Islet of Langerhans (tissue), 1 donor: ENCODE measurements around the gene PTBP1.
"Not testable (repeated sequence)": the region's sequence is repeated elsewhere in the genome, so short reads cannot be mapped to it uniquely, and the experiment has no call there.

Source experiments
- FAIRE-seq: peaks from one replicate; lab custom pipeline; 2011; peaks lifted over from hg19 to GRCh38; lab: Jason Lieb, UNC

The PTBP1 gene

DNA sequence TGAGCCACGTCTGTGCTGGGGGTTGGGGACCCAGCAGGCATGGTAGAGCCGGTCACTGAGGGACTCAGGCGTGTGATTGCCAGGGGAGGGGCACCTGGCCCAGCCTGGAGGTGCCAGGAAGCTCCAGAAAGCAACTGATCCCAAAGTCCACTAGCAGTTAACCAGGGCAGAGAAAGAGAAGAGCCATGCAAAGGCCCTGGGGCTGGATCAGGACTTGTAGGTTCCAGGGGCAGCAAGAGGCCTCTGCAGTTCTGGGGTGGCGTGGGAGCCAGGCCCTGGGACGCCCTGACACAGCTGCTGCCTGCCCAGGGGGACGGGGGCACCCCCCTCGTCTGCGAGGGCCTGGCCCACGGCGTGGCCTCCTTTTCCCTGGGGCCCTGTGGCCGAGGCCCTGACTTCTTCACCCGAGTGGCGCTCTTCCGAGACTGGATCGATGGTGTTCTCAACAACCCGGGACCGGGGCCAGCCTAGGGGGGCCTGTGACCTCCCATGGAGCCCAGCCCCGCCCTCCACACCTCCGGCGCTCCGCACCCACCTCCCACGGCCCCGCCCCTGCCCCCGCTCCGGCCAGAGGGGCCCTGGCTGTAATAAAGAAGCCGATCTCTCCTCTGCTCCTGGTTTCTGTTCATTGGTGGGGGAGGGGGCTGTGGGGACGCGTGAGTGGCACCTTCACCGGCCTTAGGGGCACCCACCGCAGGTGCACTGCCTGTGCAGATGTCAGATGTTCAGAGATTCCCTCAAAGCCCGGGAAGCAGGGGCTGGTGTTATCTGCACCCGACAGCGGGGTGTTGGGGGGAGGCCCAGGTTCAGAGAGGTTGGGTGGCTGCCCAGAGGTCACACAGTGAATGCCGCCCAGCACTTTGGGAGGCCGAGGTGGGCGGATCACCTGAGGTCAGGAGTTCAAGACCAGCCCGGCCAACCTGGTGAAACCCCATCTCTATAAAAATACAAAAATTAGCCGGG is 34.4 kb downstream of the PTBP1 start:
- no peak for FAIRE-seq

DNA sequence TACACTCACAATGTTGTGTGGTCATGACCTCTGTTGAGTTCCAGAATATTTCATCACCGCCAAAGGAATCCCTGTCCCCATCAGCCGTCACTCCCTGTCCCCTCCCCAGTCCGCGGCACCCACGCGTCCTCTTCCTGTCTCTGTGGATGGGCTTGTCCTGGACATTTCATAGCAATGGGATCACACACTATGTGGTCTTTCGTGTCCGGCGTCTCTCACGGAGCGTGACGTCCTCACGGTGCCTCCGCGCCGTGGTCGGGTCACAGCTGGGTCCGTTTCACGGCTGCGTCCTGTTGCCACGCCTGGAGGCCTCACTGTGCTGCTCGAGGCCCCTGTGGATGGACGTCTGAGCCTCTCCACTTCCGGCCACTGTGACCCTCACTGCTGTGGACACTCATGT is 37.0 kb downstream of the PTBP1 start:
- no peak for FAIRE-seq

DNA sequence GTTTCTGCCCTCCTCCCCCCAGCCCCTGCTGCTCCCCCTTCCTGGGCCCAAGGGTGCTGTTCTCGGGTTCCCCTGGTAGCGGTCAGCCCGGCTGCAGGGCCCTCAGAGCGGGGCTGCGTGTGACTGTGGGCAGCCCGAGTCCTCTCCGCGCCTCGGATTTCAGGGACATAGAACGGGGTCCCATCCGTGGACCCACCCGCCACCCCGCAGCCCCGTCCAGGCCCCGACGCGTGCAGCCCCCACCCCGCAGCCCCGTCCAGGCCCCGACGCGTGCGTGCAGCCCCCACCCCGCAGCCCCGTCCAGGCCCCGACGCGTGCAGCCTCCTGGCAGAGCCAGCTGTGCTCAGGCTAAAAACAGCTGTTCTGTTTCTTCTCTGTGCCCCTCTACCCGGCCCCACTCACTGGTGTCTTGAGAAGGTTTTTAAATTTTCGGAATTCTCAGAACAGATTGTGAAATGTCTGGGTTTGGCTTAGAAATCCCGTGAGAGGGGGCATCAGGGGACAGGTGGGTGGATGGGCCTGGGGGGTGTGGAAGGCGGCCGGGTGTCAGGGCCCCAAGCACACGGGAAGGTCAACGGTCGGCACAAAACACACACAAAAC is 38.1 kb downstream of the PTBP1 start:
- no peak for FAIRE-seq

DNA sequence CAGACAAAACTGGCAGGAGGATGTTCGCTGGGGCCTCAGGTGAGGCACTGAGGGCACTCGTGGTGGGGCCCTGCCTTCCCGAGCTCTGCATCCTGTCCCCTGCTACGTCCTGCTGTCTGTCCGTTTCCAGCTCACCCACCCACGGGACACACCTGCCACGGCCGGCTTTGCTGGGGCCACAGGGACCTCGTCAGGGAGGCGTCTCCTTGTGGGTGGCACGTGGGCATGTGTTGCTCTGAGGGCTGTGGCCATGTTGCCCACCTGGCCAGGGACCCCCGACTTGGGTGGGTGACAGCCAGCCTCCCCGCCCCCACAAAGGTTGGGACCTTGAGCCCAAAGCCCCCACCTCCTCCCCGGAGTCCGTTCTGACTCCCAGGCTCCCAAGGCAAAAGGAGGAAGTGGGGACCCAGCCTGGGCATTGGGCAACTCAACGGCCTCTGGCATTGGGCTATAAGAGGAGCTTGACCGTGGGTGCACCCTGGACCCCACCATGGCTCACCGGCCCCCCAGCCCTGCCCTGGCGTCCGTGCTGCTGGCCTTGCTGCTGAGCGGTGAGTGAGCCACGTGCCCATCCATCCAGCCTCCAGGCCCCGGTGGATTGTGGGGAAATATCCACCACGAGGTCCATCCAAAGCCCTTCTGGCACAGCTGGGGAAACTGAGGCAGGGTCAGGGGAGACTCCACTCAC is 43.4 kb downstream of the PTBP1 start, which contains the start of gene PRTN3:
Gene PRTN3 (plus strand): TSS at position 481 of the 688 bp plus-strand sequence. CDS start 10 bp downstream, at position 491.
- no peak for FAIRE-seq

DNA sequence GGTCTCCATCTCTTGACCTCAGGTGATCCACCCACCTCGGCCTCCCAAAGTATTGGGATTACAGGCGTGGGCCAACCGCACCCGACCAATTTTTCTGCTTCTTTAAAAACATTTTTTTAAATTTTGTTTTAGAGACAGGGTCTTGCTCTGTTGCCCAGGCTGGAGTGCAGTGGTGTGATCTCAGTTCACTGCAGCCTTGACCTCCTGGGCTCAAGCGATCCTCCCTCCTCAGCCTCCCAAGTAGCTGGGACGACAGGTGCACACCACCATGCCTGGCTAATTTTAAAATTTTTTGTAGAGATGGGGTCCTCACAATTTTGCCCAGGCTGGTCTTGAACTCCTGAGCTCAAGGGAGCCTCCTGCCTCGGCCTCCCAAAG is 45.5 kb downstream of the PTBP1 start:
- not testable (repeated sequence) for FAIRE-seq

DNA sequence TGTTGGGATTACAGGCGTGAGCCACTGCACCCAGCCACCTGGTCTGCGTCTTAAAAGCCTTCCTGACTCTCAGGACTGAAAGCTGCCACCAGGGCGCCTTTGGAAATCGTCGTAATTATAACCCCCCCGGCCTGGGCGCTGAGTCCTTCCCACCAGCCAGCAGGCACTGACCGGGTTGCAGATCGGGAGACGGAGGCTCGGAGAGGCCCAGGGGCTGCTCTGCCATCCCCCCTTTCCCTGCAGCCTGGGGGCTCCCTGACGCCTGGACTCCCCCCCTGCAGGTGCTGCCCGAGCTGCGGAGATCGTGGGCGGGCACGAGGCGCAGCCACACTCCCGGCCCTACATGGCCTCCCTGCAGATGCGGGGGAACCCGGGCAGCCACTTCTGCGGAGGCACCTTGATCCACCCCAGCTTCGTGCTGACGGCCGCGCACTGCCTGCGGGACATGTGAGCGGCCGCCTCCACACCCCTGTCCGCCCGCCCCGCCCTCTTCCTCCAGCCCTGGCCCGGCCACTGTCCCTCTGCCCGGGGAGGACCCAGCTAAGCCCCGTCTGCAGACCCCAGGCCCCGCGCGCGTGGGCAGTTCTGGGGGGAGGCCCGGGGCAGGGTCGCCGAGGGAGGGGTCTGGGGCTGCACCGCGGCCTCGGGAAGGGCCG is 46.1 kb downstream of the PTBP1 start:
- no peak for FAIRE-seq

- FAIRE-seq, result no peak
Measured at GRCh38 chr19:843836-844545, 46.7 kb downstream of the PTBP1 start.

- FAIRE-seq, result no peak
Measured at GRCh38 chr19:844546-844971, 47.3 kb downstream of the PTBP1 start.

GRCh38 chr19:845707-846521 is 48.7 kb downstream of the PTBP1 start:
- no peak for FAIRE-seq

DNA sequence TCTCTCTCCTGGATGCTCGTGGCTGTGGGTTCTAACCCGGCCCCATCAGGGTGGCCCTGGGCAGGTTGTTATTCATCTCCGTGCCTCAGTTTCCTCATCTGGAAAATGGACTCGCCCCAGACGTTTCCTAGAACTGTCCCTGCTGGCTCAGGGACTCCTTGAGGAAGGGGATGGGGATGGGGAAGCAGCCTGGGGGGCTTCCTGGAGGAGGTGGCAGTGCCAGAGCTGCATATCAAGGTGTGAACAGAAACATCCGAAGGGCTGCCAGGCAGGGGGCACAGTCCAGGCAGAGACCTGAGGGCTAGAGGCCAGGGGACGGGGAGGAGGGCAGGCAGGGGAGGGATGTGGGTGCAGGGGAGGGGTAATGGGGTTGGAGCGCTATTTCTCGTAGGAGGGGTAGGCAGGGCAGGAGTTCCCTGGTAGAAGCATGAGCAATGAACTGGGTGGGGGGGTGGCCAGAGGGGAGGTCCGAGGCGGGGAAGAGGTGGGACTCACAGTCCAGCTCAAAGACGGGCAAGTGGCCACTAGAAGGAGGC is 51.2 kb downstream of the PTBP1 start:
- no peak for FAIRE-seq

GRCh38 chr19:849195-849594 is 51.9 kb downstream of the PTBP1 start:
- not testable (repeated sequence) for FAIRE-seq

GRCh38 chr19:850221-850978 is 53.1 kb downstream of the PTBP1 start:
- FAIRE-seq, result no peak

DNA sequence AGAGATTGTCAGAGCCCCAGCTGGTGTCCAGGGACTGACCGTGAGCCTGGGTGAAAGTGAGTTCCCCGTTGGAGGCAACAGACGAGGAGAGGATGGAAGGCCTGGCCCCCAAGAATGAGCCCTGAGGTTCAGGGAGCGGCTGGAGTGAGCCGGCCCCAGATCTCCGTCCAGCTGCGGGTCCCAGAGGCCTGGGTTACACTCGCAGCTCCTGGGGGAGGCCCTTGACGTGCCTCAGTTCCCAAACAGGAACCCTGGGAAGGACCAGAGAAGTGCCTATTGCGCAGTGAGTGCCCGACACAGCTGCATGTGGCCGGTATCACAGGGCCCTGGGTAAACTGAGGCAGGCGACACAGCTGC is 53.7 kb downstream of the PTBP1 start:
- FAIRE-seq, result no peak

DNA sequence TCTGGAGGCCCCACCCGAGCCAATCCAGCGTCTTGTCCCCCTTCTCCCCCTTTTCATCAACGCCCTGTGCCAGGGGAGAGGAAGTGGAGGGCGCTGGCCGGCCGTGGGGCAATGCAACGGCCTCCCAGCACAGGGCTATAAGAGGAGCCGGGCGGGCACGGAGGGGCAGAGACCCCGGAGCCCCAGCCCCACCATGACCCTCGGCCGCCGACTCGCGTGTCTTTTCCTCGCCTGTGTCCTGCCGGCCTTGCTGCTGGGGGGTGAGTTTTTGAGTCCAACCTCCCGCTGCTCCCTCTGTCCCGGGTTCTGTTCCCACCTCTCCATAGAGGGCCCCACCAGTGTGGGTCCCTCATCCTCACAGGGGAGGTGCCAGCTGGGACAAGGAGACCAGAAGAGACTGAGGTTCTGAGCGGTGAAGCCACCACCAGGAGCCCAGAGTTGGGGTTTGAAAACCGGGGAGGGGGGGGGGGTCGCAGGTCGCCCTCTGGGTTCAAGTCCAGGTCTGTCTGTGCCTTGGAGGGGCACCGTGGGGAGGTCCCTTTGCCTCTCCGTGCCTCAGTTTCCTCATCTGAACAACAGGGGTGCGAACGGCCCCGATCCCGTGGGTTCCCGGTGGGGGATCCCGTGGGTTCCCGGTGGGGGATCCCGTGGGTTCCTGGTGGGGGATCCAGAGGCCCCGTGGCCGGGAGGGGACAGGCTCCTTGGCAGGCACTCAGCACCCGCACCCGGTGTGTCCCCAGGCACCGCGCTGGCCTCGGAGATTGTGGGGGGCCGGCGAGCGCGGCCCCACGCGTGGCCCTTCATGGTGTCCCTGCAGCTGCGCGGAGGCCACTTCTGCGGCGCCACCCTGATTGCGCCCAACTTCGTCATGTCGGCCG is 55.1 kb downstream of the PTBP1 start, which contains the start of gene ELANE:
Gene ELANE (plus strand): TSS at position 168 of the 878 bp plus-strand sequence. CDS start 26 bp downstream, at position 194.
- FAIRE-seq, result no peak

DNA sequence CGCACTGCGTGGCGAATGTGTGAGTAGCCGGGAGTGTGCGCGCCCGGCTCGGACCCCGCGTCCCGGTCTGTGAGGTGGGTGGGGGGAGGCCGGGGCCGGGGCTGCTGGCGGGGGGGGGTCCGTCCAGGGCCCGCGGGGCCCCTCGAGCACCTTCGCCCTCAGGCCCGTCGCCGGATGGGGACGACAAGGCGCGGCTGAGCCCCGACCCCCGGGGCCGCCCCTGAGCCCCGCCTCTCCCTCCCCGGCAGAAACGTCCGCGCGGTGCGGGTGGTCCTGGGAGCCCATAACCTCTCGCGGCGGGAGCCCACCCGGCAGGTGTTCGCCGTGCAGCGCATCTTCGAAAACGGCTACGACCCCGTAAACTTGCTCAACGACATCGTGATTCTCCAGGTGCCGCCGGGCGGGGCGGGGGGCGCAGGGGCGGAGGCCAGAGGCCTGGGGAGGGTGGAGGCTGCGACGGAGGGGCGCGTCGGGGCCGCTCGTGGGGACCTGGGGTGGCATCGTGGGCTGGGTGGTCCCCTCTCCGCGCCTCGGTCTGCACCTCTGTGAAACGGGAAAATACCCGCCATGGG is 55.8 kb downstream of the PTBP1 start:
- FAIRE-seq, result no peak

GRCh38 chr19:853614-854220 is 56.5 kb downstream of the PTBP1 start:
- not testable (repeated sequence) for FAIRE-seq

- no peak for FAIRE-seq
Measured at GRCh38 chr19:854549-854948, 57.3 kb downstream of the PTBP1 start.

GRCh38 chr19:855142-855541 is 57.9 kb downstream of the PTBP1 start:
- no peak for FAIRE-seq
